Left colon (tissue), 2 donors: ENCODE data around the gene MRPS18B. TPM values are rescaled to one million over a fixed set of nuclear protein-coding genes. Genes with fewer than 3 reads are reported as not detected.

Source experiments
- ATAC-seq: fragments of 200-7000 bp; cut with Tn5 transposase; one replicate; pipeline ENCODE4 v1.9.1; 2020; ENCODE audit warnings: mild to moderate bottlenecking, moderate library complexity
- DNase-seq, 2 donors: peaks; one replicate each; pipeline ENCODE4 v3.0.0-alpha.2; 2020
- intact Hi-C, 2 donors: fragments of 100-400 bp; cut with DNase I in 1 of 2; cut with micrococcal nuclease in 1 of 2; formaldehyde crosslinking; loops; one replicate each; pipeline versions ENCODE4 v1.11.2 to v1.14.0; 2022; cut with DNase I, micrococcal nuclease
- total RNA-seq, 2 donors: library from RNA; stranded (reverse); fragmentation: NEBNext Ultra II Directional; extraction: Animal tissue kit (Norgen Biotek cat#: 25700); gene quantifications; one replicate each; pipeline ENCODE4 v1.2.1, GENCODE V29; 2021
- donor health status: DM: no; HTN: no; CAD: no.
- donor health status: DM: yes; HTN: yes; CAD: no.

Gene MRPS18B
- total RNA-seq, 2 donors from 2014 or later = 55.7 to 60.6 TPM

GRCh38 chr6:30600451-30600961, 17.1 kb upstream of the MRPS18B start:
- peak in 1 of 2 donors; percentile 20 for DNase-seq
- ATAC-seq = peak; percentile 7
- intact Hi-C loops = no loop called here

DNA sequence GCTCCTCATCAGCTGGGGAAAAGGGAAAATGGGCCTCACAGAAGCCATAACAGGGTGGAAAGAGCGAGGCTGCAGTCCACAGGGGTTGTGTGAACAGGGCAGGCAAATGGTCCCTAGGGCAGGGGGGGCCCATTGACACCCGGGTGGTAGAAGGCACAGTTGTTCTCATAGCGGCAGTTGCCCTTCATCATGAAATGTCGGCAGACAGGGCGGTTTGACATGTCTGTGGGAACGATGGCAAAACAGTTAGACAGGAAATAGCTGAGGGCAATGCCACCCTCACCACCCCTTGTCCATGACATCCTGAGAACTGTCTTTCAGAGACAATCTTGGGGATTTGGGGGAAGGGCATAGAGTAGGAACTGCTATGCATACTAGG, 16.2 kb upstream of the MRPS18B start:
- no peak for ATAC-seq
- intact Hi-C loops = no loop called here
- DNase-seq = no peak

DNA sequence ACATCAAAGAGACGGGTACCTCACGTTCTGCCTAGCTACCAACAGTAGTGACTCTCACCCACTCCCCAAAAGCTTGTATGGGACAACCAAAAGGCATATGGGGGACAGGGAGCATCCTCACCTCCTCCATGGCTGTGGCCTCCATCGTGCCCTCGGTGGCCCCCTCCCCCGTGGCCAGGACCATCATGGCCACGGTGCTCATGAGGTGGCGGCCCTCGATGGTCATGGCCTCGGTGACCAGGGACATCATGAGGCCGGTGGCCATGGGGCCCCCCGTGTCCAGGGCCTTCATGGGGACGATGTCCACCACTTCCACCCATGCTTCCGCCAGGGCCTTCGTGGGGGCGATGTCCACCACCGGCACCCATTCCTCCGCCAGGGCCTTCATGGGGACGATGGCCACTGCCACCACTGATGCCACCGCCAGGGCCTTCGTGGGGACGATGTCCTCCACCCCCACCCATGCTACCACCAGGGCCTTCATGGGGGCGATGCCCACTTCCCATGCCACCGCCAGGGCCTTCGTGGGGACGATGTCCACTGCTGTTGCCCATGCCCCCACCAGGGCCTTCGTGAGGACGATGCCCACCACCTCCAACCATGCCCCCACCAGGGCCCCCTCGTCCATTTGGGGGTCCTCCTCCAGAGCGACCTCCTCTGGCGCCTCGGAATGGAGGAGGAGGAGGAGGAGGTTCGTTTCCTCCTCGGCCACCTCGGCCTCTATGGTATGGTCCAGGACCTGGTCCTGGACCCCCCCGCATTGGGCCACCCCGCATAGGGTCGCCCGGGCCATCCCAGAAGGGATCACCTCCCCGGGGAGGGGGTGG, 15.6 kb upstream of the MRPS18B start:
- no peak for DNase-seq
- no peak for ATAC-seq
- intact Hi-C loops = no loop called here

- ATAC-seq (no peak), DNase-seq (no peak)
- intact Hi-C loops = no loop called here
Measured at GRCh38 chr6:30603961-30604360, 13.7 kb upstream of the MRPS18B start.

DNA sequence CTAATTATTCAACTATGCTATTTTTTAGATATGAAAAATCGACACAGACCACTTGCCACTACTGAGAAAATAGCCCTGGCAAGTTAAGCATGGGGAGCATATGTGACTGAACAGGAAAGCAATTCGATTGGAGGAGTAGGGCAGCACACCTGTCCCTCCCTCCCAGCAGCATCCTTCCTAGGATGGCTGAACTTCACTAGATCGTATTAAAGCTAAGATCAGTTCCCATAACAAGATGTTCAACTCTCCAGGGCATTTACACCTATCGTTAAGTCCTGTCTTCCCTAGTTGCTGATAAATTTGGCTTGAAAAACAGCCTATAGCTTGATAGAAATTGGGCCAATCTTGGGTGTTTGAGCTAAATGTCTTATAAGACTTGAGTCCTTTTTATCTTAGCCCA, 7.6 kb upstream of the MRPS18B start:
- no peak for DNase-seq
- intact Hi-C loops = no loop called here
- ATAC-seq = no peak

DNA sequence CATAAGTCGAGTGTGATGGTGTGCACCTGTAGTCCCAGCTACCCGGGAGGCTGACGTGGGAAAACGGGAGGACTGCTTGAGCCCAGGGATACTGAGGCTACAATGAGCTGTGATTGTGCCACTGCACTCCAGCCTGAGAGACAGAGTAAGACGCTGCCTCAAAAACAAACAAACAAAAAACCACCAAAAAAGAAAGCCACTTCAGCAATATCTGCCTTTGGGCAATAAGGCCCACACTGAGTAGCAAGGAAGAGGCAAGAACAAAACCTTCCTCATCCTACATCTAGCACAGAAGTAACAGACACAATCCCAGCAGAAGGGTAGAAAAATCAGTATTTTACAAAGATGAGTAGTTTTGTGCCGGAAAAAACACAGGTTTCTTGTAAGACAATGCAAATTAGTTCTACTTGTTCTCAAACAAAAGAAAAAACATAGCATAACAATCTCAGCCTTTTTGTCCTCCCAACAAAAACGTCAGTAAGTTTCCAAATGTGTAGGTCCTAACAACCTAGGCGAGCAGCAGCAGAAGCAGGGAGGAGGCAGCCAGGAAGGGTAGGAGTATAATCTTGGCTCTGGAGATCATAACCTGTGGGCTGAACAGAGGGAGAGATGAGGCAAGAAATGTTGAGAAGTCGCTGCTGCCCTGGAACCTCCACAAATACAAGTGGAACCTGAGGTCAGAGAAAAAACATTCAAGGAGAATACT, 6.3 kb upstream of the MRPS18B start:
- intact Hi-C loops = no loop called here
- no peak for DNase-seq

DNA sequence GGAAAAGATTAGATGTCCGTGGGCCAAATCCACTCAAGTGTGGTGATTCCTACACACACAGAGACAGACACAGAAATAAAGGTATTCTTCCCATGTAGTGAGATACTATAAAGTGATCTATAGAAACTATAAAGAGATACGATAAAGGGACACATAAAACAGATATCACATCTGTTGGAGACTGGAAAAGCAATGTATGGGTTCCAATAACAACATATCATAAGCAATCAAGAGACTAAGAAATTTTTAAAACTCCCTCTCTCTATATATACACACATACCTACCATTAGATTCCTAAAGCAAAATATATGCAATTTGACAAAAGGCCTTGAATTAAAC, 5.8 kb upstream of the MRPS18B start:
- intact Hi-C loops = no loop called here
- DNase-seq (no peak), ATAC-seq (no peak)

More for the DNA sequence above, 6.3 kb upstream of the MRPS18B start:
- no peak for ATAC-seq

GRCh38 chr6:30612213-30612612, 5.4 kb upstream of the MRPS18B start:
- intact Hi-C loops = no loop called here
- ATAC-seq (no peak), DNase-seq (no peak)

DNA sequence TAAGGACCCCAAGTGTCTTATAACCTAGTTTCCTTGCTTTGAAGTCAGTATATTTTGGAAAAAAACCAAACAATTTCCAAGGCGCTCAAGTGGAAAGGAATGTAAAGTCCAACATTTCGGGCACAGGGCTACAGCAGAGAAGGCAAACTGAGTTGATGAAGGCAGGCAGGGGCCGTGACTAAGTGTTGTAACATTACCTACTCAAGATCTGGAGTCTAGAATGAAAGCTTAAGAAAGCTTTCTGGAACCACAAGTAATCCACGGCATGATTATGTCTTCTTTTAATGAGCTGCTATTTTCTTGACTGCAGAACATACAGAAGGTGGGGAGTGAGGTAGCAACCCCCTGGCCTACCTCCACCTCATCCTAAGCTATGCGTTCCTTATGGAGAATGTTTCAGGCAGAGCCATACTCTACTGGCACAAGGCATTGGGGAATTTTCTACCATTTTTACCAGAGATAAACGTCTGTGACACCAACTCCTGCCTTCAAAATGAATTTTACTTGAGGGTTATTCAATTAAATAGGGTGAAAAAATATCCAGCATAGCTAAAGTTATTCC, 4.9 kb upstream of the MRPS18B start:
- ATAC-seq (no peak), DNase-seq (no peak)
- intact Hi-C loops = no loop called here

DNA sequence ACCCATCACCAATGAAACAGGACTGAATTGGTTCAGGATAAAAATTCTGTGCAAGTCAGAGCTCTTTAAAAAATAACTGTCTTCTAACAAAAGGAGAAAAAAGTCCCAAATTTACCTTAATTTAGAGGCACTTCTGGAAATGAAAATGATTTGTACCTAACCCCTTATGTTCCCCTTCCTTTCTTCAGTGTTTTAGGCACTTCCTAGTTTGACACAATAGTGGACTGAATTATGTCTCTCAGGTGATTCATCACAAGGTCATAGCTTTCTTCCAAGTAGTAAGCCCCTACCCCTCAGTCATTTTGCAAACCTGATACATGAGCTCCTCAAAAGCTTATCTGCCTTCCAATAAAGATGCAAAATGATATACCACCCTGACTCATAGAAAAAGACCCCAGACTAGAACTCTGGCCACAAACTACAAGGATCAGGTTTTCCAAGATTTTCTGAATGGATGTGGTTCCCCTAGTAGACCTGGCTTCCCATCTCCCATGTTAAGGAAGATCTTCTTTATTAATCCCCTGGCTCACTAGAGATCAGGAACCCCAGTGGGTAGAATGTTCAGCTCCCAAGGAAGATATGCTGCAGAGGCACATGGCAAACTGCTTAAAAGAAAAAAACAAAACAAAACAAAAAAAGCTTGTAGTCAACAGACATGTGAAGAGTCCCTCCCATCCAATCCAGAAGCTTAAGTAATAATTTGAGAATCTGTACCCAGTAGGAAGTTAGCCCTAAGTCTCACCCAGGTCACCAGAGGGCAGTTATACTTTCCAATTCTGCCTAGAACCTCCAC, 4.2 kb upstream of the MRPS18B start:
- intact Hi-C loops = no loop called here
- DNase-seq (no peak), ATAC-seq (no peak)

DNA sequence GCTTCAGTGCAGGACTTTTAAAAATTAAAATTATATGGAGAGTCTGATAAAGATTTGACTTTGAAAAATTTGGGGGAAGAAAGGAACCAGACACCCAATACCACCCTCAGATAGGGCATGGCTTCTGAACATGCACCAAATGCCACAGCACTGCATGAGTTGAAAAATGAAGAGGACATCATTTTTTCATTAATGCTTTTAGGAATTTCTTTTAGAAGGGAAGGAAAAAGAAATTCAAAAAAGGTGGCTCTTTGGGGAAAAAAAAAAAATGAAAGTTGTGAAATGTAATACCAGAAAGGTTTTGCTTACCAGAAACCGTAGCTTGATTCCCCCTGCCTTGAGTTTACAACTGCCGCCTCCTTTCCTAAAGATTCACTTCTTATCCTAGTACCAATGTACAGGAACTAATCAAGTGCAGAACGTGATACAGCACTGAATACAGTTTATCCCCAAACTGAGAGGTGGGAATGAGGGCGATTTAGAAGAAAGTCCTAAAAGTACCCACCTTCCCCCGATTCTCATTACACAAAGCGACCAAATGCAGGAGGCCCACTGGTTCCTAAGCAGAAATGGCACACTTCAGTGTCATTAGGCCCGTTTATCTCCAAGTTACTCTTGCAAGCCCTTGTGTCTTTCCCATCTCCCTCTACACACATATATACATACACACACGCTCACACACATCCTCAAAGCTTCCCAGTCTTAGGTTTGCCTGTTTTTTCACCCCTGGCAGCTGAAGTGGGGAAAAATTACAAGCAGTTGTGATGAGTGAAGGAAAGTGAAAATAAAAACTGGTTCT, 3.4 kb upstream of the MRPS18B start:
- intact Hi-C loops = no loop called here

GRCh38 chr6:30614843-30615218, 2.8 kb upstream of the MRPS18B start:
- DNase-seq (peak; percentile 80 to 94), ATAC-seq (peak; percentile 64)
- intact Hi-C loops = no loop called here

More for the DNA sequence above, 3.4 kb upstream of the MRPS18B start:
- no peak for ATAC-seq
- DNase-seq = no peak

- intact Hi-C loops = no loop called here
- ATAC-seq = no peak
- no peak for DNase-seq
Measured at GRCh38 chr6:30615219-30615957, 2.3 kb upstream of the MRPS18B start.

DNA sequence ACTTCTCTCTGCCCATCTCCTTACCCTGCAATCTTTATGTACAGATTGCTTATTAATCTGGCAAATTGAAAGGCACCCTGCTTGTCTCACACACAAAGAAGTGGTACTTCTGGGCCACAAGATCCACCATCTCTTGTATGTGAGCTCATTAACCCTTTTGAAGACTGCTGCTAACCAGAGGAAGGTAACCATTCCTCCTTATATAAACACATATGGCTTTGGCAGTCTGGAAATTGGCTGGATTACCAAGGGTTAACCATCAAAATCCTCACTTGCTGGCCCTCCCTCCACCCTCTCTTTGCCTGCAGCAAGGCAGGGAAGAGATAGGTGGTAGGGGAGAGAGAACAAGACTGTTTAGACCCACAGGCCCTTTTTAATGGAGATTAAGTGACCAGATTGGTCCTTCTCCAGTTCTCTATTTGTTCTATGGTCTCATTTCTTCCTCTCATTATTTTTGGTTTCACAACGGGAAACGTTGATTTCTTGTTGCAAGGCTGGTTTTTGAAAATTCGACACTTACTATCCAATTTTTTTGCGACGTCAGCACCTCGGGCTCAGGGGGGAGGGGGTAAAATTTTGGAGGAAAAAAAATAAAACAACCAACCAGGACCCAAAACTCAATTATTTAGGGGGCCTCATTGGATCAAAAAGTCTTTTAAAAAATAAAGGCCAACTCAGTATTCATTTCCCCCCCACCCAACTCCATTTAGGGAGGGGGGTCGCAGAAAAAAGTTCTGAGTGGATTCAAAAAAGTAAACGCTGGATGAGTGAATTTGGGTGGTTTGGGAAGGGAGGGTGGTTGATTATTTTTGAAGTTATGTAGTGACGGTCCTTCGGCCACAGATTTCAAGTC, 1.5 kb upstream of the MRPS18B start:
- peak; percentile 5 for ATAC-seq
- intact Hi-C loops = no loop called here
- no peak for DNase-seq

GRCh38 chr6:30616811-30617564, 652 bp upstream of the MRPS18B start, which contains the start of gene PPP1R10:
Gene PPP1R10 (minus strand): TSS chr6:30617243. CDS start chr6:30609944, 7,299 bp downstream.
- ATAC-seq (peak; percentile 76), DNase-seq (peak; percentile 97 to 100)
- intact Hi-C loops = no loop called here

GRCh38 chr6:30618270-30618797, 694 bp downstream of the MRPS18B start:
- ATAC-seq (peak; percentile 47), DNase-seq (peak; percentile 55)
- intact Hi-C loops = no loop called here
